ENCODE measurements around the gene NAA35. TPM values are rescaled to one million over a fixed set of nuclear protein-coding genes. Genes with fewer than 3 reads are reported as not detected.
A peak's percentile ranks its signal among the peaks of the same experiment; 100 is the strongest.
"Not testable (repeated sequence)": the region's sequence is repeated elsewhere in the genome, so short reads cannot be mapped to it uniquely, and the experiment has no call there.

Gene NAA35
- total RNA-seq, 1 experiment from 2014 or later = 12.2 TPM

DNA sequence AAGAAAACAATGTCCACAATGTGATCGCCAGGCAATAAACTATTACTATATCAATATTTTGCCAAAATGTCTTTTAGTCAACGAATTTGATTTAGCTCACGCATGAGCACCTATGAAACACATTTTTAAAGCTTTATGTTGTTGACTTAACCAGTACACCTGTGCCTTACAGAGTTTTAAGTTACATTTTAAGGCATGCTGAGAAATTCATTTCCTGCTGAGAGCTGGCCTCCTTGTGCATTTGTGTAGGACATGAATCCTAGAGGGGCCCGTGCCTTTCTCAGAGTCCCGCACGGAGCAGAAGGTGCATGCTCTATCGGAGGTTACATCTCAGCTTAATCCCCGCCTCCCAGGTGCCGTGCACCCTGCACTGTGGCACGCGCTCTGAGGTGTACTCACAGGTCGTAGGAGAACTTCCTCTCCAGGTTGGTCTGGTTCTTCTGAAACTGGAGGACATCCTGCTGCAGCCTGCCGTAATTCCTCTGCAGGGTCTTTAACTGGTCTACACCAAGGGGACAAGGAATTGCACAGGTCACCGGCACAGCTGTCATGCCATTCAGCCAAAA lies 105.2 kb downstream of the NAA35 start:
- TF ChIP-seq EZH2phosphoT487 (IDR thresholded peaks at IDR 0.05; ENCODE audit: borderline replicate concordance, low read length) (no peak), EZH2 (IDR thresholded peaks at IDR 0.05; ENCODE audit: low read length, unreplicated experiment) (no peak)
- TF ChIP-seq, protein P1, sequence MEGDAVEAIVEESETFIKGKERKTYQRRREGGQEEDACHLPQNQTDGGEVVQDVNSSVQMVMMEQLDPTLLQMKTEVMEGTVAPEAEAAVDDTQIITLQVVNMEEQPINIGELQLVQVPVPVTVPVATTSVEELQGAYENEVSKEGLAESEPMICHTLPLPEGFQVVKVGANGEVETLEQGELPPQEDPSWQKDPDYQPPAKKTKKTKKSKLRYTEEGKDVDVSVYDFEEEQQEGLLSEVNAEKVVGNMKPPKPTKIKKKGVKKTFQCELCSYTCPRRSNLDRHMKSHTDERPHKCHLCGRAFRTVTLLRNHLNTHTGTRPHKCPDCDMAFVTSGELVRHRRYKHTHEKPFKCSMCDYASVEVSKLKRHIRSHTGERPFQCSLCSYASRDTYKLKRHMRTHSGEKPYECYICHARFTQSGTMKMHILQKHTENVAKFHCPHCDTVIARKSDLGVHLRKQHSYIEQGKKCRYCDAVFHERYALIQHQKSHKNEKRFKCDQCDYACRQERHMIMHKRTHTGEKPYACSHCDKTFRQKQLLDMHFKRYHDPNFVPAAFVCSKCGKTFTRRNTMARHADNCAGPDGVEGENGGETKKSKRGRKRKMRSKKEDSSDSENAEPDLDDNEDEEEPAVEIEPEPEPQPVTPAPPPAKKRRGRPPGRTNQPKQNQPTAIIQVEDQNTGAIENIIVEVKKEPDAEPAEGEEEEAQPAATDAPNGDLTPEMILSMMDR (conservative IDR thresholded peaks at IDR 0.05; ENCODE audit: low read depth, low read length) = no peak
- DNase-seq (peak; percentile 7), ATAC-seq (peak; percentile 75)
- no peaks in the 10 kb centered on the region for H3K36me3 ChIP-seq (ENCODE audit: low read depth, low read length)
- POLR2A ChIA-PET (ENCODE audit: unreplicated experiment) = no interaction called here
- H3K4me1 ChIP-seq (ENCODE audit: insufficient read depth, low read length) = peaks cover 11% of the 10 kb centered on the region; the same call in 1 of the 2 replicates
- no peak overlapping the region for H2AFZ ChIP-seq (ENCODE audit: low read length)
- no peak overlapping the region for H3K4me2 ChIP-seq (ENCODE audit: low read length)
- intact Hi-C loops (cut with micrococcal nuclease) = loop anchor here (5.0 kb wide), 1 partner anchor 51 kb away; the partner anchor contains the start of gene GOLM1
- no peaks in the 10 kb centered on the region for H3K9me2 ChIP-seq (replicated peaks; ENCODE audit: low read length)
- no peak overlapping the region for H3K4me3 ChIP-seq (ENCODE audit: low read length)
- H3K27ac ChIP-seq (ENCODE audit: low read length) = peak overlapping the region; percentile 50
- H3K9me3 ChIP-seq (ENCODE audit: low read length) = no peaks in the 10 kb centered on the region
- H3K27me3 ChIP-seq (ENCODE audit: low read length) = no peaks in the 10 kb centered on the region
- no peaks in the 10 kb centered on the region for H3K79me2 ChIP-seq (ENCODE audit: low read length)
- H4K20me1 ChIP-seq (ENCODE audit: low read length) = no peaks in the 10 kb centered on the region
- no peaks in the 10 kb centered on the region for H3F3A ChIP-seq (ENCODE audit: low read length, unreplicated experiment)
- no peak overlapping the region for H3K9ac ChIP-seq (ENCODE audit: low read length)
- CTCF ChIA-PET = interaction anchor here (0.5 kb wide), 1 partner anchor 348 kb away, joined by 4 read pairs; no protein-coding TSS in a partner anchor
- no TSS peak for BruUV-seq (replicated peaks)

DNA sequence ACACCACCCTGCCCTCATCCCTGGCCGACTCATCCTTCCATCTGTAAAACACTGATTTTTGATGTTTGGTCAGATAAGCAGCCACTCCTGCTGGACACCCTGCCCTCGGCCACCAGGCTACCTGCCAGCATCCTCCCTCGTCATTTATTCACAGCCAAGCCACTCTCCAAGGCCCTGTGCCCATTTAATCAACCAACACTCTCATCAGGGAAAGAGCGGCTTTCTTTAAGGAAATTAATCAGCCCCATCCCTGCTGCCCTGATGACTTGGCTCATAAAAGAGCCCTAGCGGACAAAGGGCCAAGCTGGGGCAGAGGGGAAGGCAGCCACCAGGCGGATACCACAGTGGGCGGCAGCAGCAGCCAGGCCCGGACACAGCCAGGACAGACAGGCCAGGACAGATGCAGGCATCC lies 106.0 kb downstream of the NAA35 start:
- H3K9ac ChIP-seq (ENCODE audit: low read length) = no peak overlapping the region
- peaks cover 11% of the 10 kb centered on the region; the same call in 1 of the 2 replicates for H3K4me1 ChIP-seq (ENCODE audit: insufficient read depth, low read length)
- H3K27ac ChIP-seq (ENCODE audit: low read length) = no peak overlapping the region
- intact Hi-C loops (cut with micrococcal nuclease) = loop anchor here (5.0 kb wide), 1 partner anchor 50 kb away; the partner anchor contains the start of gene GOLM1
- DNase-seq (no peak), ATAC-seq (peak; percentile 58)
- H2AFZ ChIP-seq (ENCODE audit: low read length) = no peak overlapping the region
- H3K4me3 ChIP-seq (ENCODE audit: low read length) = no peak overlapping the region
- H3K9me3 ChIP-seq (ENCODE audit: low read length) = no peaks in the 10 kb centered on the region
- ChIA-PET CTCF (no interaction called here), POLR2A (ENCODE audit: unreplicated experiment) (no interaction called here)
- TF ChIP-seq EZH2 (IDR thresholded peaks at IDR 0.05; ENCODE audit: low read length, unreplicated experiment) (no peak), EZH2phosphoT487 (IDR thresholded peaks at IDR 0.05; ENCODE audit: borderline replicate concordance, low read length) (no peak)
- TF ChIP-seq, protein P1 (conservative IDR thresholded peaks at IDR 0.05; ENCODE audit: low read depth, low read length) = no peak
- H3K27me3 ChIP-seq (ENCODE audit: low read length) = no peaks in the 10 kb centered on the region
- no TSS peak for BruUV-seq (replicated peaks)
- H3K36me3 ChIP-seq (ENCODE audit: low read depth, low read length) = no peaks in the 10 kb centered on the region
- H3K9me2 ChIP-seq (replicated peaks; ENCODE audit: low read length) = no peaks in the 10 kb centered on the region
- H3K79me2 ChIP-seq (ENCODE audit: low read length) = no peaks in the 10 kb centered on the region
- H3F3A ChIP-seq (ENCODE audit: low read length, unreplicated experiment) = no peaks in the 10 kb centered on the region
- no peaks in the 10 kb centered on the region for H4K20me1 ChIP-seq (ENCODE audit: low read length)
- H3K4me2 ChIP-seq (ENCODE audit: low read length) = no peak overlapping the region

- H3K4me3 ChIP-seq (ENCODE audit: low read length) = no peak overlapping the region
- no peak overlapping the region for H2AFZ ChIP-seq (ENCODE audit: low read length)
- ChIA-PET CTCF (no interaction called here), POLR2A (ENCODE audit: unreplicated experiment) (no interaction called here)
- intact Hi-C loops (cut with micrococcal nuclease) = loop anchor here (5.0 kb wide), 1 partner anchor 50 kb away; the partner anchor contains the start of gene GOLM1
- H4K20me1 ChIP-seq (ENCODE audit: low read length) = no peaks in the 10 kb centered on the region
- H3K4me2 ChIP-seq (ENCODE audit: low read length) = no peak overlapping the region
- ATAC-seq (no peak), DNase-seq (no peak)
- H3K9me2 ChIP-seq (replicated peaks; ENCODE audit: low read length) = no peaks in the 10 kb centered on the region
- no TSS peak for BruUV-seq (replicated peaks)
- H3K36me3 ChIP-seq (ENCODE audit: low read depth, low read length) = no peaks in the 10 kb centered on the region
- no peak overlapping the region for H3K27ac ChIP-seq (ENCODE audit: low read length)
- H3K9ac ChIP-seq (ENCODE audit: low read length) = no peak overlapping the region
- no peaks in the 10 kb centered on the region for H3K9me3 ChIP-seq (ENCODE audit: low read length)
- peaks cover 11% of the 10 kb centered on the region; the same call in 1 of the 2 replicates for H3K4me1 ChIP-seq (ENCODE audit: insufficient read depth, low read length)
- no peaks in the 10 kb centered on the region for H3K27me3 ChIP-seq (ENCODE audit: low read length)
- TF ChIP-seq EZH2 (IDR thresholded peaks at IDR 0.05; ENCODE audit: low read length, unreplicated experiment) = no peak
- no peak for TF ChIP-seq EZH2phosphoT487 (IDR thresholded peaks at IDR 0.05; ENCODE audit: borderline replicate concordance, low read length)
- TF ChIP-seq, protein P1 (conservative IDR thresholded peaks at IDR 0.05; ENCODE audit: low read depth, low read length) = no peak
- no peaks in the 10 kb centered on the region for H3K79me2 ChIP-seq (ENCODE audit: low read length)
- no peaks in the 10 kb centered on the region for H3F3A ChIP-seq (ENCODE audit: low read length, unreplicated experiment)
Measured at GRCh38 chr9:86047361-86047760, 106.4 kb downstream of the NAA35 start.

- H3K4me3 ChIP-seq (ENCODE audit: low read length); H3K27me3 ChIP-seq (ENCODE audit: low read length); H3K36me3 ChIP-seq (ENCODE audit: low read depth, low read length); H4K20me1 ChIP-seq (ENCODE audit: low read length); H3K9me2 ChIP-seq (replicated peaks; ENCODE audit: low read length); BruUV-seq (replicated peaks); H3F3A ChIP-seq (ENCODE audit: low read length, unreplicated experiment); POLR2A ChIA-PET (ENCODE audit: unreplicated experiment); ATAC-seq; H3K4me2 ChIP-seq (ENCODE audit: low read length); H2AFZ ChIP-seq (ENCODE audit: low read length); H3K9me3 ChIP-seq (ENCODE audit: low read length); DNase-seq; CTCF ChIA-PET; H3K9ac ChIP-seq (ENCODE audit: low read length); H3K27ac ChIP-seq (ENCODE audit: low read length); H3K79me2 ChIP-seq (ENCODE audit: low read length): not testable (repeated sequence)
- intact Hi-C loops (cut with micrococcal nuclease) = loop anchor here (5.0 kb wide), 1 partner anchor 49 kb away; the partner anchor contains the start of gene GOLM1
- H3K4me1 ChIP-seq (ENCODE audit: insufficient read depth, low read length) = peaks cover 11% of the 10 kb centered on the region; the same call in 1 of the 2 replicates
Measured at GRCh38 chr9:86048018-86048742, 107.2 kb downstream of the NAA35 start.
